ENCODE results near the gene RIMS1.

The RIMS1 gene

GRCh38 chr6:72042088-72042487, 155.7 kb downstream of the RIMS1 start:
- no peak for DNase-seq
- Histone ChIP-seq H3K9me2 (replicated peaks; ENCODE audit: insufficient read depth, low read length) (no peaks in the 10 kb centered on the region), H4K20me1 (ENCODE audit: insufficient read depth, low read length) (no peaks in the 10 kb centered on the region), H3K27ac (ENCODE audit: low read length) (no peak overlapping the region), H3K27me3 (replicated peaks; ENCODE audit: insufficient read depth, low read length) (no peaks in the 10 kb centered on the region), H3K36me3 (replicated peaks; ENCODE audit: insufficient read depth, low read length) (no peaks in the 10 kb centered on the region), H3K4me3 (ENCODE audit: low read length) (no peak overlapping the region), H3F3A (ENCODE audit: insufficient read depth, low read length) (no peaks in the 10 kb centered on the region), H3K4me2 (ENCODE audit: low read depth, low read length) (no peak overlapping the region), H3K9me3 (replicated peaks; ENCODE audit: insufficient read depth, low read length) (no peaks in the 10 kb centered on the region), H2AFZ (ENCODE audit: low read length) (no peak overlapping the region), H3K4me1 (ENCODE audit: low read length) (no peaks in the 10 kb centered on the region), H3K9ac (ENCODE audit: low read length) (no peak overlapping the region), H3K79me2 (ENCODE audit: low read length) (no peaks in the 10 kb centered on the region)
- TF ChIP-seq CTCF (IDR thresholded peaks at IDR 0.05; ENCODE audit: low read length) = no peak
- no peak for TF ChIP-seq EZH2phosphoT487 (IDR thresholded peaks at IDR 0.05; ENCODE audit: low read length)
- no peak for TF ChIP-seq EZH2 (optimal IDR thresholded peaks at IDR 0.05; ENCODE audit: low read depth, low read length)

- TF ChIP-seq CTCF (IDR thresholded peaks at IDR 0.05; ENCODE audit: low read length) = no peak
- TF ChIP-seq EZH2phosphoT487 (IDR thresholded peaks at IDR 0.05; ENCODE audit: low read length) = no peak
- TF ChIP-seq EZH2 (optimal IDR thresholded peaks at IDR 0.05; ENCODE audit: low read depth, low read length) = no peak
- no peaks in the 10 kb centered on the region for H4K20me1 ChIP-seq (ENCODE audit: insufficient read depth, low read length)
- H3K27me3 ChIP-seq (replicated peaks; ENCODE audit: insufficient read depth, low read length) = no peaks in the 10 kb centered on the region
- H3K36me3 ChIP-seq (replicated peaks; ENCODE audit: insufficient read depth, low read length) = no peaks in the 10 kb centered on the region
- no peaks in the 10 kb centered on the region for H3K9me3 ChIP-seq (replicated peaks; ENCODE audit: insufficient read depth, low read length)
- no peaks in the 10 kb centered on the region for H3K79me2 ChIP-seq (ENCODE audit: low read length)
- no peak for DNase-seq
- H3K27ac ChIP-seq (ENCODE audit: low read length) = no peak overlapping the region
- H3K4me3 ChIP-seq (ENCODE audit: low read length) = no peak overlapping the region
- H3K4me1 ChIP-seq (ENCODE audit: low read length) = no peaks in the 10 kb centered on the region
- no peak overlapping the region for H3K9ac ChIP-seq (ENCODE audit: low read length)
- H3K9me2 ChIP-seq (replicated peaks; ENCODE audit: insufficient read depth, low read length) = no peaks in the 10 kb centered on the region
- no peaks in the 10 kb centered on the region for H3F3A ChIP-seq (ENCODE audit: insufficient read depth, low read length)
- H2AFZ ChIP-seq (ENCODE audit: low read length) = no peak overlapping the region
- H3K4me2 ChIP-seq (ENCODE audit: low read depth, low read length) = no peak overlapping the region
Measured at GRCh38 chr6:72048080-72048479, 161.7 kb downstream of the RIMS1 start.

GRCh38 chr6:72049376-72049775, 163.0 kb downstream of the RIMS1 start:
- H3K4me2 ChIP-seq (ENCODE audit: low read depth, low read length) = no peak overlapping the region
- no peak overlapping the region for H3K27ac ChIP-seq (ENCODE audit: low read length)
- H2AFZ ChIP-seq (ENCODE audit: low read length) = no peak overlapping the region
- H4K20me1 ChIP-seq (ENCODE audit: insufficient read depth, low read length) = no peaks in the 10 kb centered on the region
- H3K4me3 ChIP-seq (ENCODE audit: low read length) = no peak overlapping the region
- no peak for TF ChIP-seq EZH2phosphoT487 (IDR thresholded peaks at IDR 0.05; ENCODE audit: low read length)
- TF ChIP-seq CTCF (IDR thresholded peaks at IDR 0.05; ENCODE audit: low read length) = no peak
- TF ChIP-seq EZH2 (optimal IDR thresholded peaks at IDR 0.05; ENCODE audit: low read depth, low read length) = no peak
- no peak overlapping the region for H3K9ac ChIP-seq (ENCODE audit: low read length)
- no peaks in the 10 kb centered on the region for H3F3A ChIP-seq (ENCODE audit: insufficient read depth, low read length)
- H3K79me2 ChIP-seq (ENCODE audit: low read length) = no peaks in the 10 kb centered on the region
- H3K4me1 ChIP-seq (ENCODE audit: low read length) = no peaks in the 10 kb centered on the region
- H3K9me2 ChIP-seq (replicated peaks; ENCODE audit: insufficient read depth, low read length) = no peaks in the 10 kb centered on the region
- no peaks in the 10 kb centered on the region for H3K36me3 ChIP-seq (replicated peaks; ENCODE audit: insufficient read depth, low read length)
- no peak for DNase-seq
- no peaks in the 10 kb centered on the region for H3K27me3 ChIP-seq (replicated peaks; ENCODE audit: insufficient read depth, low read length)
- no peaks in the 10 kb centered on the region for H3K9me3 ChIP-seq (replicated peaks; ENCODE audit: insufficient read depth, low read length)
